RWPE2 (cell line): ENCODE data around the gene ATAD3B.
"Not testable (repeated sequence)": the region's sequence is repeated elsewhere in the genome, so short reads cannot be mapped to it uniquely, and the experiment has no call there.

ENCODE experiments used
- ATAC-seq: fragments of 200-7000 bp; cut with Tn5 transposase; 3 replicates; pipeline ENCODE4 v1.9.1; 2021; ENCODE audit warnings: low read depth
- DNase-seq: peaks from one replicate; pipeline ENCODE4 v3.0.0-alpha.2; 2020; ENCODE audit warnings: low spot score
- H3K27ac ChIP-seq: fragments of 450-650 bp; 2 replicates; pipeline ENCODE4 v1.5.1; 2017; ENCODE audit warnings: mild to moderate bottlenecking; ENCODE audit not compliant: poor library complexity, severe bottlenecking
- H3K27me3 ChIP-seq: fragments of 250-450 bp; sonication (Bioruptor Pico); 2 replicates; pipeline ENCODE4 v1.5.1; 2021; ENCODE audit warnings: mild to moderate bottlenecking, moderate library complexity; ENCODE audit not compliant: insufficient read depth, poor library complexity, severe bottlenecking
- H3K36me3 ChIP-seq: fragments of 250-450 bp; sonication (Bioruptor Pico); 2 replicates; pipeline ENCODE4 v1.5.1; 2020; ENCODE audit warnings: low read depth, mild to moderate bottlenecking, moderate library complexity
- H3K4me1 ChIP-seq: fragments of 250-450 bp; sonication (Bioruptor Pico); 2 replicates; pipeline ENCODE4 v1.5.1; 2021; ENCODE audit warnings: mild to moderate bottlenecking, moderate library complexity; ENCODE audit not compliant: insufficient read depth, poor library complexity, severe bottlenecking
- H3K4me3 ChIP-seq: fragments of 250-450 bp; sonication (Bioruptor Pico); 2 replicates; pipeline ENCODE4 v1.5.1; 2021; ENCODE audit warnings: mild to moderate bottlenecking, moderate library complexity; ENCODE audit not compliant: severe bottlenecking
- H3K9me3 ChIP-seq: fragments of 250-450 bp; sonication (Bioruptor Pico); 2 replicates; pipeline ENCODE4 v1.5.1; 2021; ENCODE audit warnings: mild to moderate bottlenecking, moderate library complexity; ENCODE audit not compliant: severe bottlenecking
- TF ChIP-seq, protein P1 (sequence below): fragments of 450-650 bp; IDR thresholded peaks from one replicate; pipeline ENCODE4 v1.5.1; 2017; ENCODE audit warnings: mild to moderate bottlenecking, moderate library complexity; ENCODE audit not compliant: poor library complexity, severe bottlenecking

The ATAD3B gene

DNA sequence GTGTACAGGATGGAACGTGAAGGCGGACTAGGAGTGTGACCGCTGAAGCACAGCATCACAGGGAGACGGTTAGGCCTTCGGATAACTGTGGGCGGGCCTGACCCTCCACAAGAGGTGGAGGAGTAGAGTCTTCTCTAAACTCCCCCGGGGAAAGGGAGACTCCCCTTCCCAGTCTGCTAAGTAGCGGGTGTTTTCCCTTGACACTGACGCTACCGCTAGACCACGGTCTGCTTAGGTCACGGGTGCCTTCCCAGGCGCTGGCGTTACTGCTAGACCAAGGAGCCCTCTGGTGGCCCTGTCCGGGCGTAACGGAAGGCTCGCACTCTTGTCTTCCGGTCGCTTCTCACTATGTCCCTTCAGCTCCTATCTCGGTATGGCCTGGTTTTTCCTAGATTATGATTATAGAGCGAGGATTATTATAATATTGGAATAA lies 33.8 kb downstream of the ATAD3B start:
- peak overlapping the region; percentile 31 for H3K27ac ChIP-seq
- H3K4me3 ChIP-seq, H3K36me3 ChIP-seq, H3K27me3 ChIP-seq, H3K4me1 ChIP-seq, H3K9me3 ChIP-seq, DNase-seq: not testable (repeated sequence)
- ATAC-seq = peak; percentile 55
- TF ChIP-seq, protein P1, sequence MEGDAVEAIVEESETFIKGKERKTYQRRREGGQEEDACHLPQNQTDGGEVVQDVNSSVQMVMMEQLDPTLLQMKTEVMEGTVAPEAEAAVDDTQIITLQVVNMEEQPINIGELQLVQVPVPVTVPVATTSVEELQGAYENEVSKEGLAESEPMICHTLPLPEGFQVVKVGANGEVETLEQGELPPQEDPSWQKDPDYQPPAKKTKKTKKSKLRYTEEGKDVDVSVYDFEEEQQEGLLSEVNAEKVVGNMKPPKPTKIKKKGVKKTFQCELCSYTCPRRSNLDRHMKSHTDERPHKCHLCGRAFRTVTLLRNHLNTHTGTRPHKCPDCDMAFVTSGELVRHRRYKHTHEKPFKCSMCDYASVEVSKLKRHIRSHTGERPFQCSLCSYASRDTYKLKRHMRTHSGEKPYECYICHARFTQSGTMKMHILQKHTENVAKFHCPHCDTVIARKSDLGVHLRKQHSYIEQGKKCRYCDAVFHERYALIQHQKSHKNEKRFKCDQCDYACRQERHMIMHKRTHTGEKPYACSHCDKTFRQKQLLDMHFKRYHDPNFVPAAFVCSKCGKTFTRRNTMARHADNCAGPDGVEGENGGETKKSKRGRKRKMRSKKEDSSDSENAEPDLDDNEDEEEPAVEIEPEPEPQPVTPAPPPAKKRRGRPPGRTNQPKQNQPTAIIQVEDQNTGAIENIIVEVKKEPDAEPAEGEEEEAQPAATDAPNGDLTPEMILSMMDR = peak; percentile 53

DNA sequence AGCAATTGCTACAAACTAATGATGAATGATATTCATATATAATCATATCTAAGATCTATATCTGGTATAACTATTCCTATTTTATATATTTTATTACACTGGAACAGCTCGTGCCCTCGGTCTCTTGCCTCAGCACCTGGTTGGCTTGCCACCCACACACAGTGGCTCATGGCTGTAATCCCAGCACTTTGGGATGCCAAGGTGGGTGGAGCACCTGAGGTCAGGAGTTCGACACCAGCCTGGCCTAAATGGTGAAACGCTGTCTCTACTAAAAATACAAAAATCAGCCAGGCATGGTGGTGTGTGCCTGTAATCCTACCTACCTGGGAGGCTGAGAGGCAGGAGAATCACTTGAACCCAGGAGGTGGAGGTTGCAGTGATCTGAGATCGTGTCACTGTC lies 34.2 kb downstream of the ATAD3B start:
- ATAC-seq, DNase-seq, H3K36me3 ChIP-seq, H3K9me3 ChIP-seq, H3K4me3 ChIP-seq, H3K4me1 ChIP-seq, H3K27me3 ChIP-seq: not testable (repeated sequence)
- H3K27ac ChIP-seq = peak overlapping the region; percentile 31
- TF ChIP-seq, protein P1 = peak; percentile 1

- no peak for ATAC-seq
Observed at GRCh38 chr1:1507305-1507704, 35.7 kb downstream of the ATAD3B start.

GRCh38 chr1:1508775-1509464 lies 37.4 kb downstream of the ATAD3B start:
- H3K36me3 ChIP-seq, DNase-seq, H3K4me3 ChIP-seq, ATAC-seq, H3K27ac ChIP-seq, H3K27me3 ChIP-seq, H3K4me1 ChIP-seq, H3K9me3 ChIP-seq: not testable (repeated sequence)

More at GRCh38 chr1:1507305-1507704, 35.7 kb downstream of the ATAD3B start:
- H3K9me3 ChIP-seq = no peaks in the 10 kb centered on the region
- no peak for DNase-seq
- no peak overlapping the region for H3K27ac ChIP-seq
- peaks cover 4% of the 10 kb centered on the region for H3K4me1 ChIP-seq
- no peaks in the 10 kb centered on the region for H3K36me3 ChIP-seq
- TF ChIP-seq, protein P1 = no peak
- H3K4me3 ChIP-seq = no peak overlapping the region
- H3K27me3 ChIP-seq = no peaks in the 10 kb centered on the region

DNA sequence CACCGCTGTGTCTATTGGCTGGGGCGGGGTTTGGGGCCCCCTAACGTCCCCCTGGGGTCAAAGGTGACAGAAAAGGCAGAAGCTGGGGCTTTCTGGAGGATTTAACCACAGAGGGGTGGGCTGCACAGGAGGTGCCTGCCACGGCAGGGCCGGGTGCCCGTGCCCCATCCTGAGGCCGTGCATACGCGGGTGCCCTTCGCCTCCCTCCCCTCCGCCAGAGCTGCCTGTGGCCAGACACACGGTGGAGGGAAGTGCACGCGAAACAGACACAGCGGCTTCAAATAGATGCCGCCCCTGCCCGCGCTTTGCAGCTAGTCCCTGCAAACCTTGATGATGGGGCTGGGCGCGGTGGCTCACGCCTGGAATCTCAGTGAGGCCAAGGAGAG lies 37.9 kb downstream of the ATAD3B start:
- H3K4me1 ChIP-seq, H3K27me3 ChIP-seq, DNase-seq, H3K9me3 ChIP-seq, H3K27ac ChIP-seq, H3K4me3 ChIP-seq, H3K36me3 ChIP-seq, ATAC-seq: not testable (repeated sequence)

DNA sequence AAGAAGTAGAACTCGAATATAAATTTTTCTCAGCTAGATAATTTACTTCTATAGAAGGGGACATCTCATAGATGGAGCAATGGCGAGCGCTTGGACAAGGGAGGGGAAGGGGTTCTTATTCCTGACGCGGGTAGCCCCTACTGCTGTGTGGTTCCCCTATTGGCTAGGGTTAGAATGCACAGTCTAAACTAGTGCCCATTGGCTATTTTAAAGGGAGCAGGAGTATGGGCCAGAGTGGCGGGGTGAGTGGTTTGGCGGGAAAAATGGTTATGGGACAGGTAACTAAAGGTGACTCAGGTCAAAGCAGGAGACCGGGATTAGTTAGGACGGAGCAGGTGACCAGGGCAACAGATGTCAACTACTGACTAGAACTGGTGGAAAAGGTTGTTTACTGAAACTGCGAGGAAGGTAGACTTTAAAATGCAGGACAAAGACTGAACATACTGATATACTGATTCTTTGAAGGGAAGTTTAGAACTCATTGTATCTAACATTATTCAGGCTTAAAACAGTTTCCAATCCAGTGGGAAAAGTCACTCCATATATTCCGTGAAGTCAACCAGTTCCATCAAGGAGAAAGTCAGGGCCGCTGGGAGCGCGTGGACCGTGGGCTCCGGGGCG lies 39.5 kb downstream of the ATAD3B start:
- TF ChIP-seq, protein P1 = no peak
- H3K27ac ChIP-seq = peak overlapping the region; percentile 86

More for the DNA sequence above, 39.5 kb downstream of the ATAD3B start:
- Histone ChIP-seq H3K36me3 (peaks cover 14% of the 10 kb centered on the region), H3K9me3 (no peaks in the 10 kb centered on the region), H3K27me3 (no peaks in the 10 kb centered on the region), H3K4me3 (peak overlapping the region; percentile 89), H3K4me1 (no peaks in the 10 kb centered on the region)
- DNase-seq = no peak
- ATAC-seq = peak; percentile 18; the same call in 1 of the 3 replicates
